K562 (cell line): Measurements from ENCODE around the gene TICAM1. TPM values are rescaled to one million over a fixed set of nuclear protein-coding genes. Genes with fewer than 3 reads are reported as not detected.

Experiments used
- EGR1 ChIP-seq: fragments of 450-650 bp; conservative IDR thresholded peaks from 2 replicates; pipeline ENCODE4 v1.6.1; 2017; ENCODE audit warnings: mild to moderate bottlenecking
- KLF13 ChIP-seq: fragments of 450-650 bp; IDR thresholded peaks from 2 replicates; pipeline ENCODE4 v1.6.1; 2016; ENCODE audit warnings: missing genetic modification characterization, low read depth, mild to moderate bottlenecking, missing compliant biosample characterization, moderate library complexity, borderline replicate concordance
- MTA1 ChIP-seq: fragments of 450-650 bp; IDR thresholded peaks from 2 replicates; pipeline ENCODE4 v1.6.1; 2017; ENCODE audit warnings: borderline replicate concordance
- POLR2AphosphoS5 ChIP-seq: IDR thresholded peaks from 2 replicates; pipeline ENCODE4 v1.6.1; 2011; ENCODE audit warnings: mild to moderate bottlenecking, low read depth, low read length, moderate library complexity; ENCODE audit not compliant: control insufficient read depth, insufficient read depth
- RAD21 ChIP-seq, 2 experiments: fragments of 250-450 bp in 1 of 2; fragments of 450-650 bp in 1 of 2; sonication (Bioruptor Pico) in 1 of 2; formaldehyde crosslinking in 1 of 2; IDR thresholded peaks in 1 of 2; conservative IDR thresholded peaks in 1 of 2; 2 replicates each; pipeline versions ENCODE4 v1.4.0 to v1.8.0; 2020 to 2022; ENCODE audit warnings: mild to moderate bottlenecking in 2 of 2, moderate library complexity in 1 of 2
- SAFB ChIP-seq: fragments of 200-400 bp; formaldehyde crosslinking; IDR thresholded peaks from 2 replicates; pipeline ENCODE4 v1.6.1; 2017; ENCODE audit warnings: low read depth, low read length, borderline replicate concordance
- SUPT5H ChIP-seq: fragments of 450-650 bp; IDR thresholded peaks from 2 replicates; pipeline ENCODE4 v1.6.1; 2016
- YBX1 ChIP-seq: fragments of 450-650 bp; IDR thresholded peaks from 2 replicates; pipeline ENCODE4 v1.7.1; 2016; ENCODE audit warnings: mild to moderate bottlenecking
- ZNF197 ChIP-seq: fragments of 200-800 bp; sonication (Bioruptor generic); IDR thresholded peaks from 2 replicates; pipeline ENCODE4 v1.6.1; 2016; ENCODE audit warnings: low read depth, missing genetic modification characterization, missing compliant biosample characterization
- ZNF76 ChIP-seq: fragments of 250-450 bp; sonication (Bioruptor Pico); IDR thresholded peaks from 2 replicates; pipeline ENCODE4 v1.4.0; 2020; ENCODE audit warnings: mild to moderate bottlenecking, moderate library complexity, borderline replicate concordance
- polyA plus RNA-seq, 8 experiments: library from polyadenylated mRNA; depleted of rRNA in 4 of 8; stranded (reverse) in 5 of 8; unstranded in 3 of 8; fragments of >200 nt; fragmentation: Nextera tagmentation in 2 of 8; fragmentation: Illumina TruSeq in 1 of 8; extraction: Ambion mirVana in 2 of 8; extraction: Trizol in 1 of 8; gene quantifications; 2 replicates each; pipeline versions ENCODE4 v1.2.1 to v1.2.3, GENCODE V29; 2011 to 2014; ENCODE audit warnings: inconsistent platforms in 1 of 8, missing spikeins in 1 of 8
- total RNA-seq, 7 experiments: library from RNA; depleted of rRNA in 6 of 7; stranded (reverse); fragments of >200 nt in 6 of 7; fragmentation: Illumina TruSeq in 2 of 7; extraction: Trizol in 2 of 7; gene quantifications; 2 replicates each; pipeline versions ENCODE4 v1.2.1 to v1.2.3, GENCODE V29; 2011 to 2021; ENCODE audit warnings: low replicate concordance in 1 of 7
- TF ChIP-seq, protein P1 (sequence below): sonication (generic); formaldehyde crosslinking; IDR thresholded peaks from 2 replicates; pipeline ENCODE4 v1.8.0; 2022; ENCODE audit warnings: mild to moderate bottlenecking, low read depth, missing genetic modification reagents
- TF ChIP-seq, protein P2 (sequence below): sonication (generic); formaldehyde crosslinking; IDR thresholded peaks from 2 replicates; pipeline ENCODE4 v1.9.0; 2022; ENCODE audit warnings: mild to moderate bottlenecking, missing genetic modification reagents
- TF ChIP-seq, protein P3 (sequence below): fragments of 200-800 bp; sonication (Bioruptor generic); IDR thresholded peaks from 2 replicates; pipeline ENCODE4 v1.6.1; 2017; ENCODE audit warnings: missing genetic modification characterization, missing compliant biosample characterization
- TF ChIP-seq, protein P4 (sequence below), 3 experiments: IDR thresholded peaks in 2 of 3; conservative IDR thresholded peaks in 1 of 3; 2 replicates each; pipeline ENCODE4 v1.5.1; 2011 to 2012; ENCODE audit warnings: low read length in 3 of 3, mild to moderate bottlenecking in 3 of 3, control low read depth in 2 of 3, improper control_type of control experiment in 1 of 3, inconsistent platforms in 1 of 3, low read depth in 1 of 3, mixed read lengths in 1 of 3, moderate library complexity in 1 of 3; ENCODE audit not compliant: insufficient read depth in 2 of 3
- TF ChIP-seq, protein P5 (sequence below): fragments of 250-450 bp; sonication (Bioruptor Pico); IDR thresholded peaks from 2 replicates; pipeline ENCODE4 v1.5.0; 2020; ENCODE audit warnings: mild to moderate bottlenecking, borderline replicate concordance
- TF ChIP-seq, protein P6 (sequence below): conservative IDR thresholded peaks from 2 replicates; pipeline ENCODE4 v1.6.1; 2011; ENCODE audit warnings: low read depth, mild to moderate bottlenecking, low read length; ENCODE audit not compliant: control insufficient read depth

TICAM1 gene
- total and polyA plus RNA-seq, 9 of the 15 experiments (the other 6 are each of a cell fraction or from before 2014, with no cell fraction given): 0.07 to 11.6 (median 1.5) TPM

DNA sequence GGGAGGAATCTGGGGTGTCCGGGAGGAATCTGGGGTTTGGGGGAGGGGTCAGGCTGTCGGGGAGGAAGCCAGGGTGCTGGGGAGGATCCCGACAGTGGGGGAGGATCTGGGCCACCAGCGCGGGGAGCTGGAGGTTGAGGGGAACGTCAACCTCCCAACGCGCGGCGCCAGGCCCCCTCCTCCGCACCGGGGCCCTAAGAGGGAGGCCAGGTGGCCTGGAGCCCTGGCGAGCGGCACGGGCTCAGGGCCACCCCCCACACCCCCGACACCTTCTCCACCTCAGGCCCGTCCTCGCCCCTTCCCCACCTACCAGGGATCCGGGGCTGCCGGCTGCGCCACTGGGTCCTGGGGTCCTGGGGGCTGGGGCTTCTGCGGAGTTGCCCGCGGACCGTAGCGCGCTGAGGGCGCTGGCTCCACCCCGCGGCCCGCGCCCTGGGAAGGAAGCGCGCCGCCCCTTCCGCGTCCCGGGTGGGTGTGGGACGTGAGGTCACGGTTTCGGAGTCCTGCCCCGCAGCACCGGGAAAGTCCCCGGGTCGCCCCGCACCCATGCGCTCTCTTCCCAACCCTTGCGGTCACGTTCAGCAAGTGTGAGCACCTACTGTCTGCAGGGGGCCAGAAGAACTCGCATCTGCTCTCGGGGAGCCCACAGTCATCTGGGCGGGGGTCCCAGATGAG, at the start of gene TICAM1 (continued):
- TF ChIP-seq, protein P1, sequence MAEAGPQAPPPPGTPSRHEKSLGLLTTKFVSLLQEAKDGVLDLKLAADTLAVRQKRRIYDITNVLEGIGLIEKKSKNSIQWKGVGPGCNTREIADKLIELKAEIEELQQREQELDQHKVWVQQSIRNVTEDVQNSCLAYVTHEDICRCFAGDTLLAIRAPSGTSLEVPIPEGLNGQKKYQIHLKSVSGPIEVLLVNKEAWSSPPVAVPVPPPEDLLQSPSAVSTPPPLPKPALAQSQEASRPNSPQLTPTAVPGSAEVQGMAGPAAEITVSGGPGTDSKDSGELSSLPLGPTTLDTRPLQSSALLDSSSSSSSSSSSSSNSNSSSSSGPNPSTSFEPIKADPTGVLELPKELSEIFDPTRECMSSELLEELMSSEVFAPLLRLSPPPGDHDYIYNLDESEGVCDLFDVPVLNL (CRISPR knock-in tag): no peak
- TF ChIP-seq, protein P2, sequence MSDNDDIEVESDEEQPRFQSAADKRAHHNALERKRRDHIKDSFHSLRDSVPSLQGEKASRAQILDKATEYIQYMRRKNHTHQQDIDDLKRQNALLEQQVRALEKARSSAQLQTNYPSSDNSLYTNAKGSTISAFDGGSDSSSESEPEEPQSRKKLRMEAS (CRISPR knock-in tag): peak; percentile 27; the same call in 1 of the 2 replicates
- TF ChIP-seq, protein P3, sequence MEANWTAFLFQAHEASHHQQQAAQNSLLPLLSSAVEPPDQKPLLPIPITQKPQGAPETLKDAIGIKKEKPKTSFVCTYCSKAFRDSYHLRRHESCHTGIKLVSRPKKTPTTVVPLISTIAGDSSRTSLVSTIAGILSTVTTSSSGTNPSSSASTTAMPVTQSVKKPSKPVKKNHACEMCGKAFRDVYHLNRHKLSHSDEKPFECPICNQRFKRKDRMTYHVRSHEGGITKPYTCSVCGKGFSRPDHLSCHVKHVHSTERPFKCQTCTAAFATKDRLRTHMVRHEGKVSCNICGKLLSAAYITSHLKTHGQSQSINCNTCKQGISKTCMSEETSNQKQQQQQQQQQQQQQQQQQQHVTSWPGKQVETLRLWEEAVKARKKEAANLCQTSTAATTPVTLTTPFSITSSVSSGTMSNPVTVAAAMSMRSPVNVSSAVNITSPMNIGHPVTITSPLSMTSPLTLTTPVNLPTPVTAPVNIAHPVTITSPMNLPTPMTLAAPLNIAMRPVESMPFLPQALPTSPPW: peak; percentile 59
- TF ChIP-seq EGR1 (peak; percentile 51; the same call in 1 of the 2 replicates), KLF13 (tag) (peak; percentile 31; the same call in 1 of the 2 replicates), POLR2AphosphoS5 (0 out of 2 replicates have a peak, but pooled peaks have one; percentile 22), RAD21 (CRISPR knock-in tag; conservative IDR thresholded peaks at IDR 0.05 in 1 of 2, IDR thresholded peaks at IDR 0.05 in 1 of 2) (no peak), SAFB (peak; percentile 96), ZNF76 (no peak), MTA1 (peak; percentile 75; the same call in 1 of the 2 replicates), SUPT5H (peak; percentile 72), ZNF197 (CRISPR knock-in tag) (no peak), YBX1 (no peak)
- TF ChIP-seq, protein P4, sequence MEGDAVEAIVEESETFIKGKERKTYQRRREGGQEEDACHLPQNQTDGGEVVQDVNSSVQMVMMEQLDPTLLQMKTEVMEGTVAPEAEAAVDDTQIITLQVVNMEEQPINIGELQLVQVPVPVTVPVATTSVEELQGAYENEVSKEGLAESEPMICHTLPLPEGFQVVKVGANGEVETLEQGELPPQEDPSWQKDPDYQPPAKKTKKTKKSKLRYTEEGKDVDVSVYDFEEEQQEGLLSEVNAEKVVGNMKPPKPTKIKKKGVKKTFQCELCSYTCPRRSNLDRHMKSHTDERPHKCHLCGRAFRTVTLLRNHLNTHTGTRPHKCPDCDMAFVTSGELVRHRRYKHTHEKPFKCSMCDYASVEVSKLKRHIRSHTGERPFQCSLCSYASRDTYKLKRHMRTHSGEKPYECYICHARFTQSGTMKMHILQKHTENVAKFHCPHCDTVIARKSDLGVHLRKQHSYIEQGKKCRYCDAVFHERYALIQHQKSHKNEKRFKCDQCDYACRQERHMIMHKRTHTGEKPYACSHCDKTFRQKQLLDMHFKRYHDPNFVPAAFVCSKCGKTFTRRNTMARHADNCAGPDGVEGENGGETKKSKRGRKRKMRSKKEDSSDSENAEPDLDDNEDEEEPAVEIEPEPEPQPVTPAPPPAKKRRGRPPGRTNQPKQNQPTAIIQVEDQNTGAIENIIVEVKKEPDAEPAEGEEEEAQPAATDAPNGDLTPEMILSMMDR (IDR thresholded peaks at IDR 0.05 in 2 of 3, conservative IDR thresholded peaks at IDR 0.05 in 1 of 3; ENCODE audit: insufficient read depth in 2 of 3, low read depth in 1 of 3, low read length in 3 of 3): 0 out of 6 replicates have a peak, but pooled peaks of 1 of the 3 experiments have one; percentile 10
- TF ChIP-seq, protein P5, sequence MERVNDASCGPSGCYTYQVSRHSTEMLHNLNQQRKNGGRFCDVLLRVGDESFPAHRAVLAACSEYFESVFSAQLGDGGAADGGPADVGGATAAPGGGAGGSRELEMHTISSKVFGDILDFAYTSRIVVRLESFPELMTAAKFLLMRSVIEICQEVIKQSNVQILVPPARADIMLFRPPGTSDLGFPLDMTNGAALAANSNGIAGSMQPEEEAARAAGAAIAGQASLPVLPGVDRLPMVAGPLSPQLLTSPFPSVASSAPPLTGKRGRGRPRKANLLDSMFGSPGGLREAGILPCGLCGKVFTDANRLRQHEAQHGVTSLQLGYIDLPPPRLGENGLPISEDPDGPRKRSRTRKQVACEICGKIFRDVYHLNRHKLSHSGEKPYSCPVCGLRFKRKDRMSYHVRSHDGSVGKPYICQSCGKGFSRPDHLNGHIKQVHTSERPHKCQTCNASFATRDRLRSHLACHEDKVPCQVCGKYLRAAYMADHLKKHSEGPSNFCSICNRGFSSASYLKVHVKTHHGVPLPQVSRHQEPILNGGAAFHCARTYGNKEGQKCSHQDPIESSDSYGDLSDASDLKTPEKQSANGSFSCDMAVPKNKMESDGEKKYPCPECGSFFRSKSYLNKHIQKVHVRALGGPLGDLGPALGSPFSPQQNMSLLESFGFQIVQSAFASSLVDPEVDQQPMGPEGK (CRISPR knock-in tag): no peak
- TF ChIP-seq, protein P6, sequence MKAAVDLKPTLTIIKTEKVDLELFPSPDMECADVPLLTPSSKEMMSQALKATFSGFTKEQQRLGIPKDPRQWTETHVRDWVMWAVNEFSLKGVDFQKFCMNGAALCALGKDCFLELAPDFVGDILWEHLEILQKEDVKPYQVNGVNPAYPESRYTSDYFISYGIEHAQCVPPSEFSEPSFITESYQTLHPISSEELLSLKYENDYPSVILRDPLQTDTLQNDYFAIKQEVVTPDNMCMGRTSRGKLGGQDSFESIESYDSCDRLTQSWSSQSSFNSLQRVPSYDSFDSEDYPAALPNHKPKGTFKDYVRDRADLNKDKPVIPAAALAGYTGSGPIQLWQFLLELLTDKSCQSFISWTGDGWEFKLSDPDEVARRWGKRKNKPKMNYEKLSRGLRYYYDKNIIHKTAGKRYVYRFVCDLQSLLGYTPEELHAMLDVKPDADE: no peak
